PC-3 (cell line): ENCODE measurements around the gene FIP1L1. TPM values are rescaled to one million over a fixed set of nuclear protein-coding genes. Genes with fewer than 3 reads are reported as not detected.

Source experiments
- ATAC-seq: fragments of 200-7000 bp; cut with Tn5 transposase; 2 replicates; pipeline ENCODE4 v1.9.1; 2020; ENCODE audit warnings: mild to moderate bottlenecking, moderate library complexity
- BruUV-seq: library from RNA; stranded (reverse); fragments of 400-500 nt; replicated peaks from 2 replicates; lab custom pipeline; 2021; lab: Mats Ljungman, UMichigan
- CTCF ChIA-PET: fragments of 300-600 bp; sonication (Branson Sonifier 250); formaldehyde crosslinking; loops from one replicate; lab custom pipeline; 2022; ENCODE audit warnings: antibody characterized with exemption; lab: Charles Lee
- POLR2A ChIA-PET: fragments of 300-600 bp; sonication (Branson Sonifier 250); formaldehyde crosslinking; loops from one replicate; lab custom pipeline; 2022; ENCODE audit warnings: antibody characterized with exemption; ENCODE audit not compliant: unreplicated experiment; lab: Charles Lee
- DNase-seq: peaks from one replicate; pipeline ENCODE4 v3.0.0-alpha.2; 2015
- H2AFZ ChIP-seq: fragments of 300-600 bp; sonication (generic); 2 replicates; pipeline ENCODE4 v1.6.0; 2016; ENCODE audit warnings: antibody characterized with exemption, low read length
- H3F3A ChIP-seq: fragments of 300-600 bp; sonication (generic); one replicate; pipeline ENCODE4 v1.6.0; 2017; ENCODE audit warnings: antibody characterized with exemption, low read length, control low read depth, mild to moderate bottlenecking; ENCODE audit not compliant: unreplicated experiment
- H3K27ac ChIP-seq: fragments of 300-600 bp; sonication (generic); 2 replicates; pipeline ENCODE4 v1.5.1; 2016; ENCODE audit warnings: mild to moderate bottlenecking, low read length
- H3K27me3 ChIP-seq: fragments of 300-600 bp; sonication (generic); 2 replicates; pipeline ENCODE4 v1.6.1; 2016; ENCODE audit warnings: low read length, mixed read lengths
- H3K36me3 ChIP-seq: fragments of 300-600 bp; sonication (generic); 2 replicates; pipeline ENCODE4 v1.6.1; 2016; ENCODE audit warnings: low read depth, mixed run types, low read length, mixed read lengths
- H3K4me1 ChIP-seq: fragments of 300-600 bp; sonication (generic); 2 replicates; pipeline ENCODE4 v1.5.1; 2016; ENCODE audit warnings: low read length; ENCODE audit not compliant: insufficient read depth
- H3K4me2 ChIP-seq: fragments of 300-600 bp; sonication (generic); 2 replicates; pipeline ENCODE4 v1.6.0; 2016; ENCODE audit warnings: low read length
- H3K4me3 ChIP-seq: fragments of 300-600 bp; sonication (generic); 2 replicates; pipeline ENCODE4 v1.5.1; 2016; ENCODE audit warnings: mild to moderate bottlenecking, low read length, mixed read lengths
- H3K79me2 ChIP-seq: fragments of 300-600 bp; sonication (generic); 2 replicates; pipeline ENCODE4 v1.6.1; 2017; ENCODE audit warnings: low read length, mixed read lengths
- H3K9ac ChIP-seq: fragments of 300-600 bp; sonication (generic); 2 replicates; pipeline ENCODE4 v1.6.0; 2016; ENCODE audit warnings: mild to moderate bottlenecking, low read length
- H3K9me2 ChIP-seq: fragments of 300-600 bp; sonication (generic); replicated peaks from 2 replicates; pipeline ENCODE4 v1.6.1; 2016; ENCODE audit warnings: mixed run types, low read length, mixed read lengths
- H3K9me3 ChIP-seq: fragments of 300-600 bp; sonication (generic); 2 replicates; pipeline ENCODE4 v1.6.1; 2016; ENCODE audit warnings: low read length, mixed read lengths
- H4K20me1 ChIP-seq: fragments of 300-600 bp; sonication (generic); 2 replicates; pipeline ENCODE4 v1.6.1; 2016; ENCODE audit warnings: low read length, mixed read lengths
- EZH2 ChIP-seq: fragments of 300-600 bp; sonication (generic); IDR thresholded peaks from one replicate; pipeline ENCODE4 v1.6.1; 2017; ENCODE audit warnings: antibody characterized with exemption, mild to moderate bottlenecking, low read length; ENCODE audit not compliant: unreplicated experiment
- EZH2phosphoT487 ChIP-seq: fragments of 300-600 bp; sonication (generic); IDR thresholded peaks from 2 replicates; pipeline ENCODE4 v1.6.1; 2018; ENCODE audit warnings: mild to moderate bottlenecking, antibody characterized with exemption, low read length, borderline replicate concordance
- intact Hi-C: fragments of 100-400 bp; cut with micrococcal nuclease; formaldehyde crosslinking; loops from 2 replicates; pipeline ENCODE4 v1.9.0; 2023
- total RNA-seq: library from RNA; depleted of rRNA; stranded (reverse); fragments of >200 nt; gene quantifications from 2 replicates; pipeline ENCODE4 v1.2.3, GENCODE V29; 2014
- TF ChIP-seq, protein P1 (sequence below): fragments of 300-600 bp; sonication (generic); conservative IDR thresholded peaks from 2 replicates; pipeline ENCODE4 v1.5.1; 2017; ENCODE audit warnings: antibody characterized with exemption, low read depth, mild to moderate bottlenecking, low read length

The FIP1L1 gene
- total RNA-seq, 1 experiment from 2014 or later: 76.1 TPM

DNA sequence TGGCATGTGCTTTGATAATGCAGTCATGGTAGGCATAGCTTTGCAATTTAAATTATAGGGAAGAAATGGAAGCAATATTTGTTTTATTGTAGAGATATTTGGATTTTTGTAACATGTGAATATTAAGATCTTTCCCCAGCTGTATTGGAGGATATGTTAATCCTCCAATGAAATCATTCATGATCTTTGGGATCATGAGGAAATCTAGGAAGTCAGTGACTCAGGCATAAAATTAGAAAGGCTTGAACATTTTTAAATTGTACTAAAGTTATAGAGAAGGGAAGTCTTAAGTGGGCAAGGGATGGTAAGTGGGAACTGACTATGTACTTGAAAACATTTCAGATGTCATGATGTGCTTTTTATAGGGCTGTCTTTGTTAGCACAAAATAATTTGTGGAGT lies 46.8 kb downstream of the FIP1L1 start:
- TF ChIP-seq EZH2 (no peak), EZH2phosphoT487 (no peak)
- TF ChIP-seq, protein P1, sequence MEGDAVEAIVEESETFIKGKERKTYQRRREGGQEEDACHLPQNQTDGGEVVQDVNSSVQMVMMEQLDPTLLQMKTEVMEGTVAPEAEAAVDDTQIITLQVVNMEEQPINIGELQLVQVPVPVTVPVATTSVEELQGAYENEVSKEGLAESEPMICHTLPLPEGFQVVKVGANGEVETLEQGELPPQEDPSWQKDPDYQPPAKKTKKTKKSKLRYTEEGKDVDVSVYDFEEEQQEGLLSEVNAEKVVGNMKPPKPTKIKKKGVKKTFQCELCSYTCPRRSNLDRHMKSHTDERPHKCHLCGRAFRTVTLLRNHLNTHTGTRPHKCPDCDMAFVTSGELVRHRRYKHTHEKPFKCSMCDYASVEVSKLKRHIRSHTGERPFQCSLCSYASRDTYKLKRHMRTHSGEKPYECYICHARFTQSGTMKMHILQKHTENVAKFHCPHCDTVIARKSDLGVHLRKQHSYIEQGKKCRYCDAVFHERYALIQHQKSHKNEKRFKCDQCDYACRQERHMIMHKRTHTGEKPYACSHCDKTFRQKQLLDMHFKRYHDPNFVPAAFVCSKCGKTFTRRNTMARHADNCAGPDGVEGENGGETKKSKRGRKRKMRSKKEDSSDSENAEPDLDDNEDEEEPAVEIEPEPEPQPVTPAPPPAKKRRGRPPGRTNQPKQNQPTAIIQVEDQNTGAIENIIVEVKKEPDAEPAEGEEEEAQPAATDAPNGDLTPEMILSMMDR: no peak
- no peaks in the 10 kb centered on the region for H3F3A ChIP-seq
- ChIA-PET CTCF (no interaction called here), POLR2A (no interaction called here)
- H2AFZ ChIP-seq: no peak overlapping the region
- no peaks in the 10 kb centered on the region for H3K9me3 ChIP-seq
- H3K27ac ChIP-seq: no peak overlapping the region
- DNase-seq: no peak
- H3K4me2 ChIP-seq: no peak overlapping the region
- ATAC-seq: no peak
- H3K79me2 ChIP-seq: no peaks in the 10 kb centered on the region
- intact Hi-C loops: no loop called here
- H3K9me2 ChIP-seq: no peaks in the 10 kb centered on the region
- H3K4me1 ChIP-seq: no peaks in the 10 kb centered on the region
- H4K20me1 ChIP-seq: no peaks in the 10 kb centered on the region
- H3K36me3 ChIP-seq: peaks cover 27% of the 10 kb centered on the region
- no peak overlapping the region for H3K9ac ChIP-seq
- no TSS peak for BruUV-seq
- no peaks in the 10 kb centered on the region for H3K27me3 ChIP-seq
- H3K4me3 ChIP-seq: no peak overlapping the region

DNA sequence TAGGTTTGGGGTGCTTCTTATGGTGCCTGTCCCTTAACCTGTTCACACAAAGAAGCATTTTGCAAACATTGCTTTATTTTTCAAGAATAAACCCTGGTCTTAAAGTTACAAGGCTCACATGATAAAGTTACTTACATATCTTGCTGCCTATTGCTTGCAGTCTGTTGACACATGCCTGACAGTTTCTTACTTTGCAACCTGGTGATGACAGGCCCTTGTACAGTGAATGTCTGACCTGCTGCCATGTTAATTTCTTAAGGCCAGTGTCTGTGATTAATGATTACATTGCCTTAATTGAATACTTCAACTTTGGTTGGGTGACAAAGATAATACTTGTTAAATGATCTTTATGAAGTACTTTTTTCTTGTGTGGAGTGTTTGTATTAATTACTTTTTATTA lies 49.9 kb downstream of the FIP1L1 start:
- no peak overlapping the region for H2AFZ ChIP-seq
- ChIA-PET CTCF (no interaction called here), POLR2A (no interaction called here)
- TF ChIP-seq, protein P1: no peak
- TF ChIP-seq EZH2: no peak
- TF ChIP-seq EZH2phosphoT487: no peak
- ATAC-seq (no peak), DNase-seq (no peak)
- no peaks in the 10 kb centered on the region for H4K20me1 ChIP-seq
- no TSS peak for BruUV-seq
- H3K79me2 ChIP-seq: no peaks in the 10 kb centered on the region
- H3K9ac ChIP-seq: no peak overlapping the region
- peaks cover 40% of the 10 kb centered on the region for H3K36me3 ChIP-seq
- H3K27ac ChIP-seq: no peak overlapping the region
- intact Hi-C loops: no loop called here
- H3K27me3 ChIP-seq: no peaks in the 10 kb centered on the region
- H3F3A ChIP-seq: no peaks in the 10 kb centered on the region
- H3K9me2 ChIP-seq: no peaks in the 10 kb centered on the region
- no peaks in the 10 kb centered on the region for H3K9me3 ChIP-seq
- no peaks in the 10 kb centered on the region for H3K4me1 ChIP-seq
- no peak overlapping the region for H3K4me3 ChIP-seq
- no peak overlapping the region for H3K4me2 ChIP-seq

DNA sequence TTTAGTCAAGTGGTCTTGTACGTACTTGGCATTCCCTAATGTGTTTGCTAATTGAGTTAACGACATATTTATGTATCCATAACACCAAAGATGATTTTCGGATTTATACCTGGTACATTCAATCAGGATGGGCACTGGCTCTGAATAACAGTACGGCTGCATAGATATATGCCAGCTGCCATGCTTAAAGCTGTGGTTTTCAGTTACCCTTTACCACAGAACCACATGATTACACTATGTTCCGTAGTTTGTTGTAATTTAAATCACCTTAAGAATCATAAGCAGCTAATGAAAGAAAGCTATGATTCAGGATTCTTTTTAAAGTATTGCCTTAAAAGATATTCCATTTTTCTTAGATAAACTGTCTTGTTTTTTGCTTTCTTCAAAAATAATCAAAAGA lies 53.6 kb downstream of the FIP1L1 start:
- Histone ChIP-seq H3K4me2 (no peak overlapping the region), H4K20me1 (no peaks in the 10 kb centered on the region), H3K9ac (no peak overlapping the region), H3K4me3 (no peak overlapping the region), H3K9me3 (no peaks in the 10 kb centered on the region), H3K4me1 (no peaks in the 10 kb centered on the region), H3F3A (no peaks in the 10 kb centered on the region), H3K9me2 (no peaks in the 10 kb centered on the region), H3K36me3 (peaks cover 46% of the 10 kb centered on the region), H3K79me2 (no peaks in the 10 kb centered on the region), H3K27ac (no peak overlapping the region), H3K27me3 (no peaks in the 10 kb centered on the region), H2AFZ (no peak overlapping the region)
- TF ChIP-seq EZH2: no peak
- TF ChIP-seq EZH2phosphoT487: no peak
- TF ChIP-seq, protein P1: no peak
- ChIA-PET POLR2A (no interaction called here), CTCF (no interaction called here)
- ATAC-seq (no peak), DNase-seq (no peak)
- intact Hi-C loops: no loop called here
- no TSS peak for BruUV-seq
